Heart right ventricle (tissue), 16 donors: ENCODE measurements around the gene AKAP6. TPM values are rescaled to one million over a fixed set of nuclear protein-coding genes. Genes with fewer than 3 reads are reported as not detected.
A peak's percentile ranks its signal among the peaks of the same experiment; 100 is the strongest.

Experiments
- ATAC-seq, 8 donors: fragments of 200-7000 bp; cut with Tn5 transposase; one replicate each; pipeline ENCODE4 v1.9.1; 2020; ENCODE audit warnings: mild to moderate bottlenecking in 8 of 8, moderate library complexity in 8 of 8, moderate number of reproducible peaks in 1 of 8
- DNase-seq, 2 donors: peaks; one replicate each; pipeline ENCODE4 v3.0.0-alpha.2; 2020
- H3K27ac ChIP-seq, 10 donors: fragments of 200-600 bp; sonication (generic) in 2 of 10; one replicate each; pipeline versions ENCODE4 v1.5.0 to v1.8.0; 2020 to 2022; ENCODE audit warnings: mild to moderate bottlenecking in 3 of 10
- H3K27me3 ChIP-seq, 7 donors: fragments of 200-600 bp; one replicate each; pipeline ENCODE4 v1.8.0; 2021 to 2022; ENCODE audit warnings: mild to moderate bottlenecking in 2 of 7
- H3K36me3 ChIP-seq, 9 donors: fragments of 200-600 bp; sonication (generic) in 1 of 9; one replicate each; pipeline versions ENCODE4 v1.5.0 to v1.8.0; 2020 to 2022; ENCODE audit warnings: mild to moderate bottlenecking in 2 of 9
- H3K4me1 ChIP-seq, 9 donors: fragments of 200-600 bp; sonication (generic) in 1 of 9; one replicate each; pipeline versions ENCODE4 v1.5.0 to v1.8.0; 2020 to 2022; ENCODE audit warnings: mild to moderate bottlenecking in 4 of 9
- H3K4me3 ChIP-seq, 10 donors: fragments of 200-600 bp; sonication (generic) in 2 of 10; one replicate each; pipeline versions ENCODE4 v1.5.0 to v1.8.0; 2020 to 2022; ENCODE audit warnings: mild to moderate bottlenecking in 7 of 10, moderate library complexity in 2 of 10
- H3K9me3 ChIP-seq, 11 donors: fragments of 200-600 bp in 10 of 11; sonication (generic) in 2 of 11; one replicate each; pipeline versions ENCODE4 v1.5.0 to v1.8.0; 2013 to 2022; ENCODE audit warnings: mild to moderate bottlenecking in 2 of 11, control low read depth in 1 of 11, moderate library complexity in 1 of 11
- WGBS, 2 donors: extraction: QIAGEN DNeasy Blood & Tissue Kit; methylation state at CpG; one replicate each; pipeline ENCODE4 v1.1.7; 2013; ENCODE audit warnings: inconsistent platforms in 1 of 2; 5-methylcytosine and 5-hydroxymethylcytosine counted together
- intact Hi-C, 10 donors: fragments of 100-400 bp; cut with DNase I; formaldehyde crosslinking; loops; one replicate each; pipeline versions ENCODE4 v1.11.1 to v1.14.2; 2022
- polyA plus RNA-seq, 2 donors: library from polyadenylated mRNA; stranded (reverse); fragments of 200-250 nt; gene quantifications; one replicate each; pipeline ENCODE4 v1.2.3, GENCODE V29; 2013
- total RNA-seq, 10 donors: library from RNA; stranded (reverse); fragmentation: NEBNext Ultra II Directional in 3 of 10; extraction: Animal tissue kit (Norgen Biotek cat#: 25700) in 3 of 10; gene quantifications; one replicate each; pipeline versions ENCODE4 v1.2.1 to v1.2.4, GENCODE V29; 2021 to 2023
- TF ChIP-seq, protein P1 (sequence below), 9 donors: fragments of 200-600 bp; sonication (generic) in 2 of 9; IDR thresholded peaks; one replicate each; pipeline versions ENCODE4 v1.5.0 to v1.8.0; 2021 to 2022; ENCODE audit warnings: antibody characterized with exemption in 9 of 9, mild to moderate bottlenecking in 5 of 9, moderate library complexity in 1 of 9
- donor health status: Arrhythmogenic right ventricular cardiomyopathy.
- donor health status: ischemic (EF 13 %, LVEDD 7.1; RV severe dilation, severe dysfunction).
- donor health status: healthy with polysubstance abuse.
- donor health status: DM: no; HTN: yes; CAD: no.
- donor health status: DM: no; HTN: no; CAD: no.
- donor health status: ischemic (EF 25% LVEDD 6.9; RV normal size, moderate dysfunction).
- donor health status: ischemic (EF 25% LVEDD 5.7; RV mildly dilated, moderate dysfunction).
- donor health status: healthy.
- donor health status: DM: yes; HTN: yes; CAD: no.
- donor health status: Ischemic cardiomyopathy.
- donor health status: ischemic (EF 35%, LVEDD 5.7; RV mildly dilated, moderate dysfunction).
- donor health status: nonischemic (EF 11% LVEDD 7.7; RV severe dilation, severe dysfunction).
- donor health status: DM: yes; HTN: yes; CAD: no.
- donor health status: PGD.
- donor health status: ischemic (EF 29% LVEDD 5.4; RV normal size, mild dysfunction).
- donor health status: nonischemic (EF 23%, LVEDD 6.1; RV moderate dilation, normal function).

The AKAP6 gene
- total and polyA plus RNA-seq, 12 donors = 13.5 to 332 (median 229) TPM

DNA sequence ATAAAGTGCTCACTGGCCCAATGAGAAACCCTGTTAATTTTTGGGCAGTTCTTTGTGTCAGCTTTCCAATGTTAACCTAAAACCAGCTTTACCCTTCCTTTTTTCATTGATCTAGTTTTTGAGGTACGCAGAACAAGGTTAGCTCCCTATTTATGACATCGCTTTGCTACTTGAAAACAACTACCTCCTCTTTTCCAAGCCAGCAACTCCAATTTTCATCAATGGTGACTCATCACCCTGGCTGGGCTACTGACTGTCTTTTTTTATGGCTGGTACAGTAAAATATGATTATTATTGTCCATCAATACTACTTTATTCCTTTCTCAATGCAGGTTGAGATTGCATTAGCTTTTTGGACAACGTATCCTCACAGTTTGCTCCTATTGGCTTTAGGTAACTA, 22.5 kb upstream of the AKAP6 start:
- intact Hi-C loops = no loop called here
- 95 to 97% methylated on average over 3 of the region's 3 CpGs for WGBS, 2 donors
- no peaks in the 10 kb centered on the region for H3K9me3 ChIP-seq
- peaks cover 0 to 17% (median 5%) of the 10 kb centered on the region in 9 donors for H3K4me1 ChIP-seq
- H3K4me3 ChIP-seq = no peak overlapping the region
- ATAC-seq = no peak
- TF ChIP-seq, protein P1, sequence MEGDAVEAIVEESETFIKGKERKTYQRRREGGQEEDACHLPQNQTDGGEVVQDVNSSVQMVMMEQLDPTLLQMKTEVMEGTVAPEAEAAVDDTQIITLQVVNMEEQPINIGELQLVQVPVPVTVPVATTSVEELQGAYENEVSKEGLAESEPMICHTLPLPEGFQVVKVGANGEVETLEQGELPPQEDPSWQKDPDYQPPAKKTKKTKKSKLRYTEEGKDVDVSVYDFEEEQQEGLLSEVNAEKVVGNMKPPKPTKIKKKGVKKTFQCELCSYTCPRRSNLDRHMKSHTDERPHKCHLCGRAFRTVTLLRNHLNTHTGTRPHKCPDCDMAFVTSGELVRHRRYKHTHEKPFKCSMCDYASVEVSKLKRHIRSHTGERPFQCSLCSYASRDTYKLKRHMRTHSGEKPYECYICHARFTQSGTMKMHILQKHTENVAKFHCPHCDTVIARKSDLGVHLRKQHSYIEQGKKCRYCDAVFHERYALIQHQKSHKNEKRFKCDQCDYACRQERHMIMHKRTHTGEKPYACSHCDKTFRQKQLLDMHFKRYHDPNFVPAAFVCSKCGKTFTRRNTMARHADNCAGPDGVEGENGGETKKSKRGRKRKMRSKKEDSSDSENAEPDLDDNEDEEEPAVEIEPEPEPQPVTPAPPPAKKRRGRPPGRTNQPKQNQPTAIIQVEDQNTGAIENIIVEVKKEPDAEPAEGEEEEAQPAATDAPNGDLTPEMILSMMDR (IDR thresholded peaks at IDR 0.05) = no peak
- DNase-seq = no peak
- H3K36me3 ChIP-seq = no peaks in the 10 kb centered on the region
- no peak overlapping the region for H3K27ac ChIP-seq
- H3K27me3 ChIP-seq = no peaks in the 10 kb centered on the region

DNA sequence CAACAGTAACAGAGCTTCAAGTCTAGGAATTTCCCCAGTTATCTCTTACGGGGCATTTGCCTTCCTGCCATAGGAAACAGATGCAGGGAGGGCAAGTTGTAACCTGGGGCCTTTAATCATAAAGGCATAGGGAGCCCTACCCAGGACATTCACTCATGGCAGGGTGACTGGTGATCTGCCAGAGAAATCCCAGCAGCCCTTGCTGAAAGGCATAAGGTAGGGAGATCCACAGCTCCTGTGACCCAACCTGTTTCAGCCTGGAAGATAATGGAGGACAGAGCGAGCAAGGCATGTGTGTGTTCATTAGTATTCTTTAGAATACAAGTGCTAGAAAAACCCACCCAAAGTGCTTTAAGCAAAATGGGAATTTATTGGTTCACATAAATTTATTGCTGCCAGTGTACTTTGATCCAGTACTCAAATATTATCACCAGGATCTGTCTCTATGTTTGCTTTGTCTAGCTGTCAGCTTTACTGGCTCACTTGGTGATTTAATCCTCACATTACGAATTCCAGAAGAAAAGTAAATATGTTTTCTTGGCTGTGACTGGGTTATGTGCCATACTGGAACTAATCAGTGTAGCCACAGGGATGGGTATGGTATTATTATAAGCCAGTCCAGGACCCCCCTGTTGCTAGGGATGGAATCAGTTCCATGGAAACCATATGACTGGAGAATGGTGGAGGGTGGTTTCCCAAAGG, 21.1 kb upstream of the AKAP6 start:
- no peaks in the 10 kb centered on the region for H3K36me3 ChIP-seq
- no peak overlapping the region for H3K4me3 ChIP-seq
- H3K9me3 ChIP-seq = no peaks in the 10 kb centered on the region
- H3K4me1 ChIP-seq = peaks cover 0 to 22% (median 9%) of the 10 kb centered on the region in 9 donors
- ATAC-seq (no peak), DNase-seq (no peak)
- intact Hi-C loops = no loop called here
- 68 to 81% methylated on average over 3 of the region's 3 CpGs for WGBS, 2 donors
- TF ChIP-seq, protein P1 (IDR thresholded peaks at IDR 0.05) = no peak
- H3K27me3 ChIP-seq = no peaks in the 10 kb centered on the region
- no peak overlapping the region for H3K27ac ChIP-seq

DNA sequence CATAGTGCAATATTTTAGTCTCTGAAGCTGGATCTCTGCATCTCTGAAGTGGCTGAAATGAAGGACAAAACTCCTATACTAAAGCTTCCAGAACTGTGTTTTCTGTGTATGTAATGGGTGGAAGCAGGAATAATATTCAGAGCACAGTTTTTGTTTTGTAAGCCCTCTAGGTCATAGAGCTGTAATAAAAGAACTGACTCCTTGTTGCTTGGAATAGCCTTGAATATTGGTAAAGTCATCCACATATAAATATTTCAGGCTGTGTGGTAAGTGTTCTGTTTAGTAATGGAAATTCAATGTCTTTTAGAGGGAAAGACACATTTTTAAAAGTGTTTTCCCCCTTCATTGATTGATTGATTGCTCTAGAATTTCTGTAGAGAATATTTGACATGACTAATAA, 18.2 kb upstream of the AKAP6 start:
- H3K27me3 ChIP-seq = no peaks in the 10 kb centered on the region
- DNase-seq = no peak
- H3K4me3 ChIP-seq = no peak overlapping the region
- H3K9me3 ChIP-seq = no peaks in the 10 kb centered on the region
- TF ChIP-seq, protein P1 (IDR thresholded peaks at IDR 0.05) = no peak
- no peak for ATAC-seq
- H3K36me3 ChIP-seq = no peaks in the 10 kb centered on the region
- H3K27ac ChIP-seq = no peak overlapping the region
- intact Hi-C loops = no loop called here
- peaks cover 0 to 22% (median 9%) of the 10 kb centered on the region in 9 donors for H3K4me1 ChIP-seq

DNA sequence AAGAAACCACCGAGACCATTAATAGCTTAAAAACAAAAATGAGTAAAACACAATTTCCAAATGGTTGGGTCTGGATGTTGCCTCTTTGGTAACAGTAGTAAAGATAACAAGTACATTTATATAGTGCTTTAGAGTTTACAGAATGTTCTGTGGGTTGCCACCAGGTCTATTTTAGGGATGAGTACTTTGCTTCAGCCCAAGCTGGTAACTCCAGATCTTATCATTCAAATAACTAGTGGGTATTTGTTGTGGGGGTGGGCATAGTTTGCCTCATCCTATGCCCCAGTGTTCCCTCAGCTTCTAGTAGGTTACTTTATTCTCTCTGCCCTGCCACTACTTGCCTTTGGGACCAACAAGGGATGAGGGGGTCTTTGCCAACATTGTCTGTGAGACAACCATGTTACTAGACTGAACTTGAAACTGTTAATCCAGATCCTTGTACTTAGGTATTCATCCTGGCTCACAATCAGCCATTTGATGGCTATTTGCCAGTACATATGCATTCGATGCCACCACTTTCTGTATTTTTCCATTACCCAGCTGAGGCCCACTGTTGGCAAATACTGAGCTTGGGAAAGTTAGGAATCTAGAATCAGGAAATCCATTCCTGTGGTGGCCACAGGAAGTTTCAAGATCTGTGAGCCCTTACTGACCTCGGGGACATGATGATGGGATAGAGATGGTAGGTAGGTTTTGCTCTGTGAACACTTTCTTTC, 17.6 kb upstream of the AKAP6 start:
- Histone ChIP-seq H3K4me3 (no peak overlapping the region), H3K27ac (no peak overlapping the region), H3K36me3 (no peaks in the 10 kb centered on the region), H3K9me3 (no peaks in the 10 kb centered on the region), H3K27me3 (no peaks in the 10 kb centered on the region), H3K4me1 (peaks cover 0 to 22% (median 9%) of the 10 kb centered on the region in 9 donors)
- TF ChIP-seq, protein P1 (IDR thresholded peaks at IDR 0.05) = no peak
- ATAC-seq (peak in 2 of 8 donors; percentile 33 to 87), DNase-seq (no peak)
- 65 to 66% methylated on average over 3 of the region's 3 CpGs for WGBS, 2 donors
- intact Hi-C loops = no loop called here
